NCI-H2196 (cell line): Measurements from ENCODE around the gene ASCL3.
A peak's percentile ranks its signal among the peaks of the same experiment; 100 is the strongest.
"Not testable (repeated sequence)": the region's sequence is repeated elsewhere in the genome, so short reads cannot be mapped to it uniquely, and the experiment has no call there.

Experiments used
- DNase-seq: peaks from one replicate; lab custom pipeline; 2025; ENCODE audit not compliant: unreplicated experiment; lab: John Stamatoyannopoulos, UW

The ASCL3 gene

GRCh38 chr11:8948886-8949285 is 6.1 kb upstream of the ASCL3 start:
- no peak for DNase-seq

GRCh38 chr11:8947230-8947943 is 4.6 kb upstream of the ASCL3 start:
- no peak for DNase-seq

GRCh38 chr11:8941341-8942103 is 1.3 kb downstream of the ASCL3 start:
- DNase-seq = no peak

GRCh38 chr11:8937659-8938058 is 5.2 kb downstream of the ASCL3 start:
- no peak for DNase-seq

GRCh38 chr11:8937159-8937558 is 5.7 kb downstream of the ASCL3 start:
- DNase-seq = no peak

GRCh38 chr11:8935789-8936188 is 7.0 kb downstream of the ASCL3 start:
- not testable (repeated sequence) for DNase-seq

- no peak for DNase-seq
Measured at GRCh38 chr11:8934742-8935488, 7.9 kb downstream of the ASCL3 start.

- no peak for DNase-seq
Measured at GRCh38 chr11:8933931-8934330, 8.9 kb downstream of the ASCL3 start.

- DNase-seq = peak; percentile 34
Measured at GRCh38 chr11:8932564-8933180, 10.1 kb downstream of the ASCL3 start, which contains the start of gene C11orf16. C11orf16 (minus strand) TSS chr11:8932947; CDS start chr11:8932308, 639 bp downstream.

GRCh38 chr11:8930456-8931175 is 12.2 kb downstream of the ASCL3 start:
- no peak for DNase-seq

GRCh38 chr11:8928981-8929615 is 13.7 kb downstream of the ASCL3 start:
- no peak for DNase-seq

- DNase-seq = no peak
Measured at GRCh38 chr11:8928205-8928604, 14.6 kb downstream of the ASCL3 start.

- no peak for DNase-seq
Measured at GRCh38 chr11:8927233-8927632, 15.6 kb downstream of the ASCL3 start.

- no peak for DNase-seq
Measured at GRCh38 chr11:8926236-8926635, 16.6 kb downstream of the ASCL3 start.

- no peak for DNase-seq
Measured at GRCh38 chr11:8925711-8926110, 17.1 kb downstream of the ASCL3 start.

- DNase-seq = no peak
Measured at GRCh38 chr11:8922691-8923090, 20.1 kb downstream of the ASCL3 start.

GRCh38 chr11:8917157-8917825 is 25.5 kb downstream of the ASCL3 start:
- no peak for DNase-seq

GRCh38 chr11:8914661-8915018 is 28.2 kb downstream of the ASCL3 start:
- no peak for DNase-seq

GRCh38 chr11:8913961-8914660 is 28.7 kb downstream of the ASCL3 start:
- DNase-seq = peak; percentile 47
